GM18502 (cell line): ENCODE data around the gene CYP2A6.
A peak's percentile ranks its signal among the peaks of the same experiment; 100 is the strongest.

Experiments used
- ATAC-seq: cut with Tn5 transposase; IDR thresholded peaks from one replicate; pipeline ENCODE4 v1.9.1; 2021; ENCODE audit warnings: mild to moderate bottlenecking; ENCODE audit not compliant: unreplicated experiment, poor library complexity

Gene CYP2A6

GRCh38 chr19:40804783-40805242 lies 45.4 kb downstream of the CYP2A6 start:
- no peak for ATAC-seq

GRCh38 chr19:40803857-40804782 lies 46.1 kb downstream of the CYP2A6 start:
- ATAC-seq = peak; percentile 38

- no peak for ATAC-seq
These were observed 46.9 kb downstream of the CYP2A6 start for GRCh38 chr19:40803170-40803856.

GRCh38 chr19:40802300-40803169 lies 47.7 kb downstream of the CYP2A6 start:
- ATAC-seq = no peak

GRCh38 chr19:40801426-40802299 lies 48.6 kb downstream of the CYP2A6 start:
- no peak for ATAC-seq

GRCh38 chr19:40800997-40801377 lies 49.3 kb downstream of the CYP2A6 start:
- ATAC-seq = no peak

GRCh38 chr19:40800339-40800996 lies 49.8 kb downstream of the CYP2A6 start:
- ATAC-seq = no peak

- ATAC-seq = no peak
These were observed 50.5 kb downstream of the CYP2A6 start for GRCh38 chr19:40799558-40800338.

GRCh38 chr19:40798683-40799557 lies 51.3 kb downstream of the CYP2A6 start, which contains the start of gene EGLN2:
EGLN2 (plus strand) TSS chr19:40799191; CDS start chr19:40800573, 1,382 bp downstream.
- peak; percentile 81 for ATAC-seq

GRCh38 chr19:40797963-40798682 lies 52.1 kb downstream of the CYP2A6 start:
- ATAC-seq = peak; percentile 27

GRCh38 chr19:40797166-40797962 lies 52.9 kb downstream of the CYP2A6 start:
- ATAC-seq = no peak
